HG02763 (cell line): ENCODE measurements around the gene PKNOX2.

ENCODE experiments used
- ATAC-seq: cut with Tn5 transposase; IDR thresholded peaks from one replicate; pipeline ENCODE4 v1.9.1; 2021; ENCODE audit warnings: mild to moderate bottlenecking, moderate library complexity; ENCODE audit not compliant: unreplicated experiment

The PKNOX2 gene

GRCh38 chr11:125428486-125429173 is 264.1 kb downstream of the PKNOX2 start:
- ATAC-seq, result no peak

- no peak for ATAC-seq
These were observed 264.7 kb downstream of the PKNOX2 start for GRCh38 chr11:125429174-125429707.

GRCh38 chr11:125429807-125430678 is 265.5 kb downstream of the PKNOX2 start:
- no peak for ATAC-seq

GRCh38 chr11:125431009-125431408 is 266.5 kb downstream of the PKNOX2 start:
- ATAC-seq, result no peak

- ATAC-seq, result no peak
These were observed 266.9 kb downstream of the PKNOX2 start for GRCh38 chr11:125431481-125431880.

- ATAC-seq, result no peak
These were observed 269.0 kb downstream of the PKNOX2 start for GRCh38 chr11:125433454-125434121.

GRCh38 chr11:125435461-125436238 is 271.1 kb downstream of the PKNOX2 start:
- ATAC-seq, result no peak

GRCh38 chr11:125441648-125442410 is 277.3 kb downstream of the PKNOX2 start:
- no peak for ATAC-seq

- ATAC-seq, result no peak
These were observed 278.4 kb downstream of the PKNOX2 start for GRCh38 chr11:125442946-125443345.

GRCh38 chr11:125443767-125444311 is 279.3 kb downstream of the PKNOX2 start:
- ATAC-seq, result no peak

GRCh38 chr11:125445731-125446130 is 281.2 kb downstream of the PKNOX2 start:
- no peak for ATAC-seq

- ATAC-seq, result no peak
These were observed 281.7 kb downstream of the PKNOX2 start for GRCh38 chr11:125446279-125446678.

GRCh38 chr11:125447721-125448120 is 283.2 kb downstream of the PKNOX2 start:
- ATAC-seq, result no peak

- no peak for ATAC-seq
These were observed 283.6 kb downstream of the PKNOX2 start for GRCh38 chr11:125448136-125448535.

- no peak for ATAC-seq
These were observed 285.0 kb downstream of the PKNOX2 start for GRCh38 chr11:125449565-125449964.

GRCh38 chr11:125451400-125452124 is 287.0 kb downstream of the PKNOX2 start:
- no peak for ATAC-seq

GRCh38 chr11:125452125-125452470 is 287.5 kb downstream of the PKNOX2 start:
- no peak for ATAC-seq

GRCh38 chr11:125454047-125454446 is 289.5 kb downstream of the PKNOX2 start:
- no peak for ATAC-seq

GRCh38 chr11:125455851-125456250 is 291.3 kb downstream of the PKNOX2 start:
- no peak for ATAC-seq
